Measurements from ENCODE around the gene BCLAF3. TPM values are rescaled to one million over a fixed set of nuclear protein-coding genes. Genes with fewer than 3 reads are reported as not detected.

Gene BCLAF3
- total RNA-seq, 1 donor = 7.6 TPM

- Histone ChIP-seq H2AFZ (ENCODE audit: low read length) (no peak overlapping the region), H4K20me1 (ENCODE audit: insufficient read depth, low read length) (no peaks in the 10 kb centered on the region), H3K27ac (ENCODE audit: low read depth, low read length) (no peak overlapping the region), H3K27me3 (ENCODE audit: insufficient read depth, low read length) (no peaks in the 10 kb centered on the region), H3K4me1 (ENCODE audit: insufficient read depth, low read length) (no peaks in the 10 kb centered on the region), H3K79me2 (ENCODE audit: insufficient read depth, low read length) (no peaks in the 10 kb centered on the region), H3K9me3 (ENCODE audit: low read depth, low read length) (peaks cover 6% of the 10 kb centered on the region), H3K4me2 (ENCODE audit: insufficient read depth, low read length) (no peak overlapping the region), H3K36me3 (ENCODE audit: insufficient read depth, low read length) (no peaks in the 10 kb centered on the region), H3K4me3 (ENCODE audit: insufficient read depth, low read length) (no peak overlapping the region)
- no peak for TF ChIP-seq CTCF (IDR thresholded peaks at IDR 0.05; ENCODE audit: extremely low read depth, low read depth, low read length)
- DNase-seq (ENCODE audit: insufficient read length, low spot score, missing footprints) = no peak
These were observed 25.7 kb upstream of the BCLAF3 start for GRCh38 chrX:20016616-20016945.

GRCh38 chrX:20015945-20016615, 25.2 kb upstream of the BCLAF3 start:
- Histone ChIP-seq H3K27me3 (ENCODE audit: insufficient read depth, low read length) (no peaks in the 10 kb centered on the region), H3K9me3 (ENCODE audit: low read depth, low read length) (peaks cover 7% of the 10 kb centered on the region), H3K36me3 (ENCODE audit: insufficient read depth, low read length) (no peaks in the 10 kb centered on the region), H3K4me3 (ENCODE audit: insufficient read depth, low read length) (no peak overlapping the region), H2AFZ (ENCODE audit: low read length) (no peak overlapping the region), H3K27ac (ENCODE audit: low read depth, low read length) (no peak overlapping the region), H3K79me2 (ENCODE audit: insufficient read depth, low read length) (no peaks in the 10 kb centered on the region), H3K4me2 (ENCODE audit: insufficient read depth, low read length) (no peak overlapping the region), H3K4me1 (ENCODE audit: insufficient read depth, low read length) (no peaks in the 10 kb centered on the region), H4K20me1 (ENCODE audit: insufficient read depth, low read length) (no peaks in the 10 kb centered on the region)
- no peak for TF ChIP-seq CTCF (IDR thresholded peaks at IDR 0.05; ENCODE audit: extremely low read depth, low read depth, low read length)
- DNase-seq (ENCODE audit: insufficient read length, low spot score, missing footprints) = no peak

GRCh38 chrX:20015422-20015821, 24.6 kb upstream of the BCLAF3 start:
- DNase-seq (ENCODE audit: insufficient read length, low spot score, missing footprints) = no peak
- no peak overlapping the region for H3K4me3 ChIP-seq (ENCODE audit: insufficient read depth, low read length)
- no peaks in the 10 kb centered on the region for H4K20me1 ChIP-seq (ENCODE audit: insufficient read depth, low read length)
- H3K79me2 ChIP-seq (ENCODE audit: insufficient read depth, low read length) = no peaks in the 10 kb centered on the region
- no peaks in the 10 kb centered on the region for H3K4me1 ChIP-seq (ENCODE audit: insufficient read depth, low read length)
- H3K36me3 ChIP-seq (ENCODE audit: insufficient read depth, low read length) = no peaks in the 10 kb centered on the region
- TF ChIP-seq CTCF (IDR thresholded peaks at IDR 0.05; ENCODE audit: extremely low read depth, low read depth, low read length) = no peak
- H3K9me3 ChIP-seq (ENCODE audit: low read depth, low read length) = peaks cover 7% of the 10 kb centered on the region
- H3K4me2 ChIP-seq (ENCODE audit: insufficient read depth, low read length) = no peak overlapping the region
- no peak overlapping the region for H2AFZ ChIP-seq (ENCODE audit: low read length)
- H3K27ac ChIP-seq (ENCODE audit: low read depth, low read length) = no peak overlapping the region
- no peaks in the 10 kb centered on the region for H3K27me3 ChIP-seq (ENCODE audit: insufficient read depth, low read length)

- Histone ChIP-seq H3K27ac (ENCODE audit: low read depth, low read length) (no peak overlapping the region), H3K9me3 (ENCODE audit: low read depth, low read length) (peaks cover 7% of the 10 kb centered on the region), H3K4me1 (ENCODE audit: insufficient read depth, low read length) (no peaks in the 10 kb centered on the region), H2AFZ (ENCODE audit: low read length) (no peak overlapping the region), H3K79me2 (ENCODE audit: insufficient read depth, low read length) (no peaks in the 10 kb centered on the region), H3K4me2 (ENCODE audit: insufficient read depth, low read length) (no peak overlapping the region), H4K20me1 (ENCODE audit: insufficient read depth, low read length) (no peaks in the 10 kb centered on the region), H3K4me3 (ENCODE audit: insufficient read depth, low read length) (no peak overlapping the region), H3K27me3 (ENCODE audit: insufficient read depth, low read length) (no peaks in the 10 kb centered on the region), H3K36me3 (ENCODE audit: insufficient read depth, low read length) (no peaks in the 10 kb centered on the region)
- no peak for DNase-seq (ENCODE audit: insufficient read length, low spot score, missing footprints)
- TF ChIP-seq CTCF (IDR thresholded peaks at IDR 0.05; ENCODE audit: extremely low read depth, low read depth, low read length) = no peak
These were observed 20.7 kb upstream of the BCLAF3 start for GRCh38 chrX:20011608-20012007.
